ENCODE data around the gene PELO. TPM values are rescaled to one million over a fixed set of nuclear protein-coding genes. Genes with fewer than 3 reads are reported as not detected.

Gene PELO
- total and polyA plus RNA-seq, 9 of the 15 experiments (the other 6 are each of a cell fraction or from before 2014, with no cell fraction given) = 5.8 to 14.6 (median 9.6) TPM

DNA sequence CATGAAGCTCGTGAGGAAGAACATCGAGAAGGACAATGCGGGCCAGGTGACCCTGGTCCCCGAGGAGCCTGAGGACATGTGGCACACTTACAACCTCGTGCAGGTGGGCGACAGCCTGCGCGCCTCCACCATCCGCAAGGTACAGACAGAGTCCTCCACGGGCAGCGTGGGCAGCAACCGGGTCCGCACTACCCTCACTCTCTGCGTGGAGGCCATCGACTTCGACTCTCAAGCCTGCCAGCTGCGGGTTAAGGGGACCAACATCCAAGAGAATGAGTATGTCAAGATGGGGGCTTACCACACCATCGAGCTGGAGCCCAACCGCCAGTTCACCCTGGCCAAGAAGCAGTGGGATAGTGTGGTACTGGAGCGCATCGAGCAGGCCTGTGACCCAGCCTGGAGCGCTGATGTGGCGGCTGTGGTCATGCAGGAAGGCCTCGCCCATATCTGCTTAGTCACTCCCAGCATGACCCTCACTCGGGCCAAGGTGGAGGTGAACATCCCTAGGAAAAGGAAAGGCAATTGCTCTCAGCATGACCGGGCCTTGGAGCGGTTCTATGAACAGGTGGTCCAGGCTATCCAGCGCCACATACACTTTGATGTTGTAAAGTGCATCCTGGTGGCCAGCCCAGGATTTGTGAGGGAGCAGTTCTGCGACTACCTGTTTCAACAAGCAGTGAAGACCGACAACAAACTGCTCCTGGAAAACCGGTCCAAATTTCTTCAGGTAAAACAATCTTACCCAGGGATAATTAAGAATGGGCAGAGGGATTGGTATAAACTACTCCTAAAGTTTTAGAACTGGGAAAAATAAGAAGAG lies 12.9 kb downstream of the PELO start (continued):
- TF ChIP-seq HOMEZ (CRISPR knock-in tag; IDR thresholded peaks at IDR 0.05) = no peak
- no peak for TF ChIP-seq ZNF311 (CRISPR knock-in tag; IDR thresholded peaks at IDR 0.05)
- no peak for TF ChIP-seq RNF2 (IDR thresholded peaks at IDR 0.05)
- no peak for TF ChIP-seq HLTF (IDR thresholded peaks at IDR 0.05)
- no peak for TF ChIP-seq FOXK2 (conservative IDR thresholded peaks at IDR 0.05 in 1 of 2, IDR thresholded peaks at IDR 0.05 in 1 of 2; ENCODE audit: low read depth in 2 of 2)
- no peak for TF ChIP-seq ZNF780A (CRISPR knock-in tag; IDR thresholded peaks at IDR 0.05)
- no peak for TF ChIP-seq ZSCAN29 (IDR thresholded peaks at IDR 0.05)
- TF ChIP-seq NCOA1 (IDR thresholded peaks at IDR 0.05; ENCODE audit: low read depth) = no peak
- TF ChIP-seq POLR3G (IDR thresholded peaks at IDR 0.05; ENCODE audit: extremely low read depth, insufficient read length, insufficient replicate concordance) = no peak
- TF ChIP-seq CBX2 (IDR thresholded peaks at IDR 0.05; ENCODE audit: insufficient read depth, low read length, poor library complexity, severe bottlenecking) = no peak
- TF ChIP-seq PCBP2 (IDR thresholded peaks at IDR 0.05; ENCODE audit: low read depth, low read length, poor library complexity, severe bottlenecking) = no peak
- no peak for TF ChIP-seq NFYB (IDR thresholded peaks at IDR 0.05; ENCODE audit: extremely low read depth, insufficient read length)
- 0 out of 2 replicates have a peak, but pooled peaks have one; percentile 42 for TF ChIP-seq POLR2A (conservative IDR thresholded peaks at IDR 0.05)
- no peak for TF ChIP-seq ZNF551 (CRISPR knock-in tag; IDR thresholded peaks at IDR 0.05)
- TF ChIP-seq FOXJ2 (tag; IDR thresholded peaks at IDR 0.05) = no peak
- TF ChIP-seq ARID2 (IDR thresholded peaks at IDR 0.05) = no peak
- no peak for TF ChIP-seq RHOXF2B (CRISPR knock-in tag; conservative IDR thresholded peaks at IDR 0.05)
- TF ChIP-seq SMARCA4 (IDR thresholded peaks at IDR 0.05) = no peak
- no peak for TF ChIP-seq YBX1 (IDR thresholded peaks at IDR 0.05)
- no peak for TF ChIP-seq RFX5 (IDR thresholded peaks at IDR 0.05; ENCODE audit: low read depth, low read length)
- no peak for TF ChIP-seq MBD2 (IDR thresholded peaks at IDR 0.05; ENCODE audit: borderline replicate concordance, low read depth)
- no peak for TF ChIP-seq KAT7 (CRISPR knock-in tag; IDR thresholded peaks at IDR 0.05; ENCODE audit: borderline replicate concordance)
- TF ChIP-seq, protein P1, sequence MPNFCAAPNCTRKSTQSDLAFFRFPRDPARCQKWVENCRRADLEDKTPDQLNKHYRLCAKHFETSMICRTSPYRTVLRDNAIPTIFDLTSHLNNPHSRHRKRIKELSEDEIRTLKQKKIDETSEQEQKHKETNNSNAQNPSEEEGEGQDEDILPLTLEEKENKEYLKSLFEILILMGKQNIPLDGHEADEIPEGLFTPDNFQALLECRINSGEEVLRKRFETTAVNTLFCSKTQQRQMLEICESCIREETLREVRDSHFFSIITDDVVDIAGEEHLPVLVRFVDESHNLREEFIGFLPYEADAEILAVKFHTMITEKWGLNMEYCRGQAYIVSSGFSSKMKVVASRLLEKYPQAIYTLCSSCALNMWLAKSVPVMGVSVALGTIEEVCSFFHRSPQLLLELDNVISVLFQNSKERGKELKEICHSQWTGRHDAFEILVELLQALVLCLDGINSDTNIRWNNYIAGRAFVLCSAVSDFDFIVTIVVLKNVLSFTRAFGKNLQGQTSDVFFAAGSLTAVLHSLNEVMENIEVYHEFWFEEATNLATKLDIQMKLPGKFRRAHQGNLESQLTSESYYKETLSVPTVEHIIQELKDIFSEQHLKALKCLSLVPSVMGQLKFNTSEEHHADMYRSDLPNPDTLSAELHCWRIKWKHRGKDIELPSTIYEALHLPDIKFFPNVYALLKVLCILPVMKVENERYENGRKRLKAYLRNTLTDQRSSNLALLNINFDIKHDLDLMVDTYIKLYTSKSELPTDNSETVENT (CRISPR knock-in tag; IDR thresholded peaks at IDR 0.05) = no peak
- no peak for TF ChIP-seq NEUROD1 (IDR thresholded peaks at IDR 0.05; ENCODE audit: borderline replicate concordance, low read depth, low read length, partially characterized antibody)
- TF ChIP-seq MAFG (tag; conservative IDR thresholded peaks at IDR 0.05) = peak; percentile 91
- no peak for TF ChIP-seq KDM4B (IDR thresholded peaks at IDR 0.05; ENCODE audit: borderline replicate concordance in 2 of 2, low read depth in 1 of 2)
- no peak for TF ChIP-seq MCM2 (IDR thresholded peaks at IDR 0.05; ENCODE audit: low read depth)
- TF ChIP-seq ZNF57 (CRISPR knock-in tag; IDR thresholded peaks at IDR 0.05) = no peak
- TF ChIP-seq L3MBTL2 (IDR thresholded peaks at IDR 0.05) = peak; percentile 77
- TF ChIP-seq CCAR2 (IDR thresholded peaks at IDR 0.05; ENCODE audit: low read depth, low read length) = no peak
